Thyroid gland (tissue), 4 donors: ENCODE results near the gene PCDHA11. TPM values are rescaled to one million over a fixed set of nuclear protein-coding genes. Genes with fewer than 3 reads are reported as not detected.
A peak's percentile ranks its signal among the peaks of the same experiment; 100 is the strongest.

ENCODE experiments used
- DNase-seq, 2 donors: peaks; one replicate each; pipeline ENCODE4 v3.0.0-alpha.2; 2019
- H3K27ac ChIP-seq, 3 donors: fragments of 200-600 bp; sonication (generic); 1 replicate in 2 of 3; 2 replicates in 1 of 3; pipeline ENCODE4 v1.5.1; 2016 to 2019; ENCODE audit warnings: mild to moderate bottlenecking in 1 of 3, moderate library complexity in 1 of 3
- H3K27me3 ChIP-seq: fragments of 200-600 bp; sonication (generic); one replicate; pipeline ENCODE4 v1.5.1; 2019
- H3K36me3 ChIP-seq, 2 donors: fragments of 200-600 bp; sonication (generic); one replicate each; pipeline ENCODE4 v1.5.1; 2016 to 2019
- H3K4me1 ChIP-seq, 2 donors: fragments of 200-600 bp; sonication (generic); one replicate each; pipeline ENCODE4 v1.5.1; 2017 to 2019
- H3K4me3 ChIP-seq, 3 donors: fragments of 200-600 bp; sonication (generic); replicated peaks in 1 of 3; 1 replicate in 2 of 3; 2 replicates in 1 of 3; pipeline ENCODE4 v1.5.1; 2016; ENCODE audit warnings: mild to moderate bottlenecking in 1 of 3
- H3K9me3 ChIP-seq: fragments of 200-600 bp; sonication (generic); one replicate; pipeline ENCODE4 v1.5.1; 2017
- POLR2A ChIP-seq, 2 donors: fragments of 450-650 bp; IDR thresholded peaks; one replicate each; pipeline ENCODE4 v1.6.1; 2017; ENCODE audit warnings: antibody characterized with exemption in 2 of 2, mild to moderate bottlenecking in 2 of 2, moderate library complexity in 1 of 2
- WGBS, 2 donors: methylation state at CpG; one replicate each; pipeline ENCODE4 v1.1.5; 2017; 5-methylcytosine and 5-hydroxymethylcytosine counted together
- intact Hi-C: fragments of 100-400 bp; cut with DNase I; formaldehyde crosslinking; loops from one replicate; pipeline ENCODE4 v1.15.1; 2023
- total RNA-seq, 4 donors: library from RNA; depleted of rRNA; stranded (reverse); fragments of >200 nt; gene quantifications; one replicate each; pipeline ENCODE4 v1.2.3, GENCODE V29; 2016
- TF ChIP-seq, protein P1 (sequence below), 6 experiments: fragments of 200-600 bp in 3 of 6; fragments of 450-650 bp in 3 of 6; sonication (generic) in 3 of 6; IDR thresholded peaks; one replicate each; pipeline ENCODE4 v1.5.1; 2016 to 2019; ENCODE audit warnings: antibody characterized with exemption in 6 of 6, mild to moderate bottlenecking in 2 of 6, inconsistent platforms in 1 of 6, moderate library complexity in 1 of 6

Gene PCDHA11
- total RNA-seq, 4 donors from 2014 or later: 1.8 to 4.2 (median 2.1) TPM

- no peaks in the 10 kb centered on the region for H3K9me3 ChIP-seq
- WGBS, 2 donors: 14 to 22% methylated on average over 37 to 44 of the region's 44 CpGs
- H3K4me1 ChIP-seq: peaks cover 0 to 5% of the 10 kb centered on the region in 2 donors
- intact Hi-C loops: no loop called here
- H3K36me3 ChIP-seq: no peaks in the 10 kb centered on the region
- DNase-seq: peak; percentile 33 to 55
- TF ChIP-seq, protein P1, sequence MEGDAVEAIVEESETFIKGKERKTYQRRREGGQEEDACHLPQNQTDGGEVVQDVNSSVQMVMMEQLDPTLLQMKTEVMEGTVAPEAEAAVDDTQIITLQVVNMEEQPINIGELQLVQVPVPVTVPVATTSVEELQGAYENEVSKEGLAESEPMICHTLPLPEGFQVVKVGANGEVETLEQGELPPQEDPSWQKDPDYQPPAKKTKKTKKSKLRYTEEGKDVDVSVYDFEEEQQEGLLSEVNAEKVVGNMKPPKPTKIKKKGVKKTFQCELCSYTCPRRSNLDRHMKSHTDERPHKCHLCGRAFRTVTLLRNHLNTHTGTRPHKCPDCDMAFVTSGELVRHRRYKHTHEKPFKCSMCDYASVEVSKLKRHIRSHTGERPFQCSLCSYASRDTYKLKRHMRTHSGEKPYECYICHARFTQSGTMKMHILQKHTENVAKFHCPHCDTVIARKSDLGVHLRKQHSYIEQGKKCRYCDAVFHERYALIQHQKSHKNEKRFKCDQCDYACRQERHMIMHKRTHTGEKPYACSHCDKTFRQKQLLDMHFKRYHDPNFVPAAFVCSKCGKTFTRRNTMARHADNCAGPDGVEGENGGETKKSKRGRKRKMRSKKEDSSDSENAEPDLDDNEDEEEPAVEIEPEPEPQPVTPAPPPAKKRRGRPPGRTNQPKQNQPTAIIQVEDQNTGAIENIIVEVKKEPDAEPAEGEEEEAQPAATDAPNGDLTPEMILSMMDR (IDR thresholded peaks at IDR 0.05): peak in 4 of 6 experiments; percentile 48 to 72 (median 52)
- TF ChIP-seq POLR2A (IDR thresholded peaks at IDR 0.05): no peak
- H3K27me3 ChIP-seq: no peaks in the 10 kb centered on the region
- H3K27ac ChIP-seq: peak within 1 kb of the TSS in 2 of 3 donors; percentile 31 to 36
- no peak within 1 kb of the TSS for H3K4me3 ChIP-seq
These were observed 12.7 kb upstream of the PCDHA11 start, which contains the start of gene PCDHA10 for GRCh38 chr5:140855772-140856674. TSS of gene PCDHA10 (plus strand) at chr5:140855897. CDS start at chr5:140856049, 152 bp downstream.

DNA sequence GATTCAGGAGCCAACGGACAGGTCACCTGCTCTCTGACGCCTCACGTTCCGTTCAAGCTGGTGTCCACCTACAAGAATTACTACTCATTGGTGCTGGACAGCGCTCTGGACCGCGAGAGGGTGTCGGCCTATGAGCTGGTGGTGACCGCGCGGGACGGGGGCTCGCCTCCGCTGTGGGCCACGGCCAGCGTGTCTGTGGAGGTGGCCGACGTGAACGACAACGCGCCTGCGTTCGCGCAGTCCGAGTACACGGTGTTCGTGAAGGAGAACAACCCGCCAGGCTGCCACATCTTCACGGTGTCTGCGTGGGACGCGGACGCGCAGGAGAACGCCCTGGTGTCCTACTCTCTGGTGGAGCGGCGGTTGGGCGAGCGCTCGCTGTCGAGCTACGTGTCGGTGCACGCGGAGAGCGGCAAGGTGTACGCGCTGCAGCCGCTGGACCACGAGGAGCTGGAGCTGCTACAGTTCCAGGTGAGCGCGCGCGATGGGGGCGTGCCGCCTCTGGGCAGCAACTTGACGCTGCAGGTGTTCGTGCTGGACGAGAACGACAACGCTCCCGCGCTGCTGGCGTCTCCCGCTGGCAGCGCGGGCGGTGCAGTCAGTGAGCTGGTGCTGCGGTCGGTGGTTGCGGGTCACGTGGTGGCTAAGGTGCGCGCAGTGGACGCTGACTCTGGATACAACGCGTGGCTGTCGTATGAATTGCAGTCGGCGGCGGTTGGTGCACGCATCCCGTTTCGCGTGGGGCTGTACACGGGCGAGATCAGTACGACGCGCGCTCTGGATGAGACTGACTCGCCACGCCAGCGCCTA, 11.4 kb upstream of the PCDHA11 start:
- intact Hi-C loops: no loop called here
- 49 to 51% methylated on average over 14 to 77 of the region's 94 CpGs for WGBS, 2 donors
- TF ChIP-seq, protein P1 (IDR thresholded peaks at IDR 0.05): no peak
- TF ChIP-seq POLR2A (IDR thresholded peaks at IDR 0.05): no peak

GRCh38 chr5:140857987-140858240, 10.8 kb upstream of the PCDHA11 start:
- no peaks in the 10 kb centered on the region for H3K27me3 ChIP-seq
- no peak for DNase-seq
- H3K36me3 ChIP-seq: no peaks in the 10 kb centered on the region
- no peak overlapping the region for H3K27ac ChIP-seq
- no peak overlapping the region for H3K4me3 ChIP-seq
- 53 to 58% methylated on average over 8 to 9 of the region's 22 CpGs for WGBS, 2 donors
- intact Hi-C loops: no loop called here
- peaks cover 0 to 5% of the 10 kb centered on the region in 2 donors for H3K4me1 ChIP-seq
- TF ChIP-seq, protein P1 (IDR thresholded peaks at IDR 0.05): no peak
- no peaks in the 10 kb centered on the region for H3K9me3 ChIP-seq

More for the DNA sequence above, 11.4 kb upstream of the PCDHA11 start:
- no peak for DNase-seq
- no peaks in the 10 kb centered on the region for H3K9me3 ChIP-seq
- no peaks in the 10 kb centered on the region for H3K36me3 ChIP-seq
- peaks cover 0 to 5% of the 10 kb centered on the region in 2 donors for H3K4me1 ChIP-seq
- H3K27me3 ChIP-seq: no peaks in the 10 kb centered on the region
- no peak overlapping the region for H3K27ac ChIP-seq
- H3K4me3 ChIP-seq: no peak overlapping the region

DNA sequence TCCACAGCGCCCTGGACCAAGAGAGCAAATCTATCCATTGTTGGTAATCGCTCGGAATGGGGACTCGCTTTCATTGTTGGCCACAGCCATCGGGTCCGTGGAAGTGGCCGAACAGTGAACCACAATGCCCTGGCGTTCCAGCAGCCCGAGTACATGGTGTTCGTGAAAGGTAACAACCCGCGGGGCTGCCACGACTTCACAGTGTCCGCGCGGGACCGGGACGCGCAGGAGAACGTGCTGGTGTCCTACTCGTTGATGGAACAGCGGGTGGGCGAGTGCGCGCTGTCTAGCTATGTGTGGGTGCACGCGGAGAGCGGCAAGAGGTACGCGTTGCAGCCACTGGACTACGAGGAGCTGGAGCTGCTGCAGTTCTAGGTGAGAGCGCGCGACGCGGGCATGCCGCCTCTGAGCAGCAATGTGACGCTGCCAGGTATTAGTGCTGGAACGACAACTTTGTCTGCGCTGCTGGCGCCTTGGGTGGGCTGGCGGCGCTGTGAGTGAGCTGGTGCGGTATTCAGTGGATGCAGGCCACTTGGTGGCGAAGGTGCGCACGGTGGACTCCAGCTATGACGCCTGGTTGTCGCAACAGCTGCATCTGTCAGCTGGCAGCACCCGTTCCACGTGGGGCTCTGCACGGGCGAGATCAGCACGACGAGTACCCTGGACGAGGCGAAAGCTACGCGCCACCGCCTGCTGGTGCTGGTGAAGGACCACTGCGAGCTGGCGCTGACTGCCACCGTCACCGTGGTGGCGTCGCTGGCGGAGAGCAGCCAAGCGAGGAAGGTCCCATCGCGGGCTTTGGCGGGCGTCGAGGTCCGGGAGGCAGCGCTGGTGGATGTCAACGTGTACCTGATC, 6.1 kb upstream of the PCDHA11 start:
- intact Hi-C loops: no loop called here
- H3K36me3 ChIP-seq: no peaks in the 10 kb centered on the region
- no peak overlapping the region for H3K27ac ChIP-seq
- no peaks in the 10 kb centered on the region for H3K27me3 ChIP-seq
- DNase-seq: no peak
- H3K9me3 ChIP-seq: no peaks in the 10 kb centered on the region
- H3K4me3 ChIP-seq: no peak overlapping the region
- WGBS, 2 donors: 43 to 51% methylated on average over 44 to 69 of the region's 76 CpGs
- no peaks in the 10 kb centered on the region for H3K4me1 ChIP-seq
- TF ChIP-seq, protein P1 (IDR thresholded peaks at IDR 0.05): no peak
- no peak for TF ChIP-seq POLR2A (IDR thresholded peaks at IDR 0.05)
